Left renal cortex interstitium (tissue), 4 donors: ENCODE measurements around the gene DSTN. TPM values are rescaled to one million over a fixed set of nuclear protein-coding genes. Genes with fewer than 3 reads are reported as not detected.

ENCODE experiments used
- DNase-seq, 4 donors: peaks; one replicate each; pipeline ENCODE4 v3.0.0-alpha.2; 2013; ENCODE audit warnings: low read depth in 4 of 4, low spot score in 2 of 4, missing footprints in 1 of 4
- polyA plus RNA-seq, 4 donors: library from polyadenylated mRNA; unstranded; fragments of 120-200 nt; gene quantifications; one replicate each; pipeline ENCODE4 v1.2.1, GENCODE V29; 2013; ENCODE audit not compliant: insufficient read length in 4 of 4

The DSTN gene
- polyA plus RNA-seq, 4 donors = 319 to 426 (median 377) TPM

- DNase-seq = no peak
These were observed 51.5 kb downstream of the DSTN start for GRCh38 chr20:17621229-17621968.

GRCh38 chr20:17622086-17622850 is 52.4 kb downstream of the DSTN start:
- no peak for DNase-seq

- DNase-seq = no peak
These were observed 53.1 kb downstream of the DSTN start for GRCh38 chr20:17622851-17623508.

- DNase-seq = no peak
These were observed 54.2 kb downstream of the DSTN start for GRCh38 chr20:17624070-17624469.

- no peak for DNase-seq
These were observed 54.8 kb downstream of the DSTN start for GRCh38 chr20:17624551-17625245.

- DNase-seq = no peak
These were observed 55.6 kb downstream of the DSTN start for GRCh38 chr20:17625246-17626051.

GRCh38 chr20:17626217-17627007 is 56.5 kb downstream of the DSTN start:
- DNase-seq = no peak

- no peak for DNase-seq
These were observed 57.5 kb downstream of the DSTN start for GRCh38 chr20:17627101-17627955.

- DNase-seq = no peak
These were observed 58.4 kb downstream of the DSTN start for GRCh38 chr20:17628101-17628841.

GRCh38 chr20:17629025-17629424 is 59.1 kb downstream of the DSTN start:
- no peak for DNase-seq

GRCh38 chr20:17629678-17630089 is 59.8 kb downstream of the DSTN start:
- DNase-seq = no peak

GRCh38 chr20:17630151-17630805 is 60.4 kb downstream of the DSTN start:
- DNase-seq = no peak

- no peak for DNase-seq
These were observed 60.9 kb downstream of the DSTN start for GRCh38 chr20:17630806-17631195.

- no peak for DNase-seq
These were observed 61.9 kb downstream of the DSTN start for GRCh38 chr20:17631576-17632319.

GRCh38 chr20:17633221-17633849 is 63.5 kb downstream of the DSTN start:
- DNase-seq = no peak
